ENCODE data around the gene SELENOF. TPM values are rescaled to one million over a fixed set of nuclear protein-coding genes. Genes with fewer than 3 reads are reported as not detected.
"Not testable (repeated sequence)": the region's sequence is repeated elsewhere in the genome, so short reads cannot be mapped to it uniquely, and the experiment has no call there.

SELENOF gene
- total RNA-seq, 2 experiments from 2014 or later, result 137 to 147 TPM

DNA sequence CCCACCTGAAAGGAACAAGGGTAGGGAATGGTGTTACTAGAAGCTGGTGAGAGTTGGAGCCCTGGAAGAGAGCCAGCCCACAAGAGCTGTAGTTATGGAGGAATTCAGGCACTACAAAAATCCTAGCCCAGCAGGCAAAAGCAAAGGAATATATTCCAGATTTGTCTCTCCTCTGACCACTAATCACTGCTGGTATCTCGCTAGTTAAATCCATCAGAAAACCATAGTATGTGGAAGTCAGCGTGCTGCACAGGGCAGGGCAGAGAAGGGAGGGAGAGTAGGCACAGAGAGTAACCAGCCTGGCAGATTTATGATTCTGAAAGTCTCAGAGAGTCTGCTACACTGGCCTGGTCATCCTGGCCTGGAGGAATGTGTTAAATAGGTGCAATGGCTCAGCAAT lies 88.6 kb downstream of the SELENOF start:
- CTCF ChIA-PET, result no interaction called here
- H3K36me3 Mint-ChIP-seq (ENCODE audit: low read depth), result no peaks in the 10 kb centered on the region
- ATAC-seq, result no peak
- no peak overlapping the region for H3K27ac Mint-ChIP-seq
- no peak overlapping the region for H3K4me3 Mint-ChIP-seq
- POLR2A ChIA-PET, result no interaction called here
- peaks cover 16% of the 10 kb centered on the region for H3K27me3 Mint-ChIP-seq (ENCODE audit: low read depth)
- DNase-seq, result no peak
- H3K4me1 Mint-ChIP-seq (ENCODE audit: low read depth), result no peaks in the 10 kb centered on the region
- no peaks in the 10 kb centered on the region for H3K9me3 Mint-ChIP-seq (ENCODE audit: insufficient read depth)

DNA sequence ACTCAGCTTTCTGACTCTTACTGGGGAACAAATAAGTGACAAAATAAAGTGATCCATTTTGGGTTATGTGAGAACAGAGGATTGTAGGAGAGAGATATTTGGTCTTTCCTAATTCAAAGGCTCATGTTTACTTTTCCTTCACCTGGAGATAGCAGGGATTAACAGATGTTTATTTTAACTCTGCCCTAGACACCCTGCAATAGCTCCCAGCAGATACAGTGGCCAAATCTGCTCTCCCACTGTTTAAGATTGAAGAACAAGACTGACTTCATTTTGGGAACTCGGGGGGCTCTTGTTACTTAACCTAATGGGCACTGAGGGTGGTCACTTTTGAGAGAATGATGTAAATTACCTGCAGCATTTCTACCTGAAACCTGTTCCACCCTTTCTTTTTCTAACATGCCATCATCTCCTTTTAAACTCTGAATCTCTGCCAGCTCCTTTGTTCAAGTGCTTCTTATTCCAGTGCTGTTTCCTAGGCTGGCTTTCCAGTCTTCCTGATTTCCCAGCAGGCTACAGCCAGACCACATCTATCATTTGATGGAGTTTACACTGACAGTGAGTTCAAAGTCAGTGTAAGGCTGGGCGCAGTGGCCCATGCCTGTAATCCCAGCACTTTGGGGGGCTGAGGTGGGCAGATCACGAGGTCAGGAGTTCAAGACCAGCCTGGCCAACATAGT lies 90.0 kb downstream of the SELENOF start:
- Mint-ChIP-seq H3K9me3 (ENCODE audit: insufficient read depth) (no peaks in the 10 kb centered on the region), H3K36me3 (ENCODE audit: low read depth) (no peaks in the 10 kb centered on the region), H3K4me1 (ENCODE audit: low read depth) (no peaks in the 10 kb centered on the region), H3K27me3 (ENCODE audit: low read depth) (peaks cover 16% of the 10 kb centered on the region), H3K27ac (no peak overlapping the region), H3K4me3 (no peak overlapping the region)
- ATAC-seq, result no peak
- ChIA-PET CTCF (no interaction called here), POLR2A (no interaction called here)
- no peak for DNase-seq

GRCh38 chr1:86823386-86823785 lies 90.5 kb downstream of the SELENOF start:
- H3K27me3 Mint-ChIP-seq (ENCODE audit: low read depth), result peaks cover 16% of the 10 kb centered on the region
- H3K36me3 Mint-ChIP-seq (ENCODE audit: low read depth), result no peaks in the 10 kb centered on the region
- H3K9me3 Mint-ChIP-seq (ENCODE audit: insufficient read depth), result no peaks in the 10 kb centered on the region
- no peak overlapping the region for H3K27ac Mint-ChIP-seq
- DNase-seq, result no peak
- H3K4me3 Mint-ChIP-seq, result no peak overlapping the region
- ATAC-seq, result no peak
- ChIA-PET CTCF (no interaction called here), POLR2A (no interaction called here)
- no peaks in the 10 kb centered on the region for H3K4me1 Mint-ChIP-seq (ENCODE audit: low read depth)

DNA sequence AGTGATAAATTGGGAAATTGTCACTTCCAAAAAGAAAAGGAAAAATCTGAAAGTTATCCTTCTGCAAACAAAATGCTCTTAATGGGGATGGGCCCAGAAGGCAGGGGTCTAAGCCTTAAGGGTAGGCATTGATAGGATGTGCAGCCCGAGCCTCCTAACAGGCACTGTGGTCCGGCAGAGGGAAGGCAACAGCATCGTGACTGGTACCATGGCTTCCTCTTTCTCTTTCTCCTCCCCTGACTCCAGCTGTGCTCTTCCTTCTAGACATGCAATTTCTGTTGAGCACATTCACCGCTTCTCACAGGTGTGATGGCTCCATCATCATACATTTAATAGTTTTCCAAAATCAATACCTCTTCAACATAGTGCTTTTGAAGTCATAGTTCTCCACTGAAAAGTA lies 91.5 kb downstream of the SELENOF start:
- ATAC-seq (no peak), DNase-seq (no peak)
- Mint-ChIP-seq H3K27me3 (ENCODE audit: low read depth) (peaks cover 16% of the 10 kb centered on the region), H3K9me3 (ENCODE audit: insufficient read depth) (no peaks in the 10 kb centered on the region), H3K27ac (no peak overlapping the region), H3K4me1 (ENCODE audit: low read depth) (no peaks in the 10 kb centered on the region), H3K36me3 (ENCODE audit: low read depth) (no peaks in the 10 kb centered on the region), H3K4me3 (no peak overlapping the region)
- POLR2A ChIA-PET, result no interaction called here
- CTCF ChIA-PET, result no interaction called here

DNA sequence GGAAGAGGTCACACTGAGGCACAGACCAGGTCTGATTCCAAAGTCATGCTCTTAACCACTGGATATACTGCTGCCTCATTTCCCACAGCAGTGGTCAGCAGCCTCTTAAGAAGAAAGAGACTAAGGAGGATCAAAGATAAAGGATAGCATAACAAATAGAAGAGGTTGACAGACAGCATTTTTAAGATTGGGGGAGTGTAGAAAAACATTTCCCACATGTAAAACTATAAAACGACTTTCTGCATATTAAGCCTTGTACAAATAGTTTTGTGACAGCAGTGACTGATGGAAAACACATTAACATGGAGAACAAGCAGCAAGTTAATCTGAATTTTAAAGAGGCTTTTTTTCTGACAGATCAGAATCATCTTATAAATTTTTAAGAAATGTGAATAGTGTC lies 92.0 kb downstream of the SELENOF start:
- H3K27me3 Mint-ChIP-seq (ENCODE audit: low read depth), result peaks cover 16% of the 10 kb centered on the region
- CTCF ChIA-PET, result no interaction called here
- H3K9me3 Mint-ChIP-seq (ENCODE audit: insufficient read depth), result no peaks in the 10 kb centered on the region
- no peak overlapping the region for H3K4me3 Mint-ChIP-seq
- H3K4me1 Mint-ChIP-seq (ENCODE audit: low read depth), result no peaks in the 10 kb centered on the region
- no peak for DNase-seq
- no peaks in the 10 kb centered on the region for H3K36me3 Mint-ChIP-seq (ENCODE audit: low read depth)
- no peak overlapping the region for H3K27ac Mint-ChIP-seq
- POLR2A ChIA-PET, result no interaction called here
- no peak for ATAC-seq

GRCh38 chr1:86819970-86820369 lies 94.0 kb downstream of the SELENOF start:
- DNase-seq; ATAC-seq; CTCF ChIA-PET; H3K9me3 Mint-ChIP-seq (ENCODE audit: insufficient read depth); POLR2A ChIA-PET; H3K4me3 Mint-ChIP-seq; H3K27me3 Mint-ChIP-seq (ENCODE audit: low read depth); H3K4me1 Mint-ChIP-seq (ENCODE audit: low read depth); H3K27ac Mint-ChIP-seq; H3K36me3 Mint-ChIP-seq (ENCODE audit: low read depth): not testable (repeated sequence)

DNA sequence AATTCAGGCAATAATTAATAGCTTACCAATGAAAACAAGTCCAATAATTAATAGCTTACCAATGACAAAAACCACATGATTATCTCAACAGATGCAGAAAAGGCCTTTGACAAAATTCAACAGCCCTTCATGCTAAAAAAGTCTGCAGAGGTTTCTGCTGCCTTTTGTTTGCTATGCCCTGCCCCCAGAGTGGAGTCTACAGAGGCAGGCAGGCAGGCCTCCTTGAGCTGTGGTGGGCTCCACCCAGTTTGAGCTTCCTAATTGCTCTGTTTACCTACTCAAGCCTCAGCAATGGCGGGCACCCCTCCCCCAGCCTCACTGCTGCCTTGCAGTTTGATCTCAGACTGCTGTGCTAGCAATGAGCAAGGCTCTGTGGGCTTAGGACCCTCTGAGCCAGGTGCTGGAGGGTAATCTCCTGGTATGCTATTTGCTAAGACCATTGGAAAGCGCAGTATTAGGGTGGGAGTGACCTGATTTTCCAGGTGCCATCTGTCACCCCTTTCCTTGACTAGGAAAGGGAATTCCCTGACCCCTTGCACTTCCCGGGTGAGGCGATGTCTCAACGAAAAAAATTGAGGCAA lies 96.6 kb downstream of the SELENOF start:
- H3K27me3 Mint-ChIP-seq (ENCODE audit: low read depth); H3K9me3 Mint-ChIP-seq (ENCODE audit: insufficient read depth); H3K4me1 Mint-ChIP-seq (ENCODE audit: low read depth); H3K36me3 Mint-ChIP-seq (ENCODE audit: low read depth); CTCF ChIA-PET; ATAC-seq; H3K27ac Mint-ChIP-seq; DNase-seq; H3K4me3 Mint-ChIP-seq: not testable (repeated sequence)
- POLR2A ChIA-PET, result interaction anchor here (0.6 kb wide), 1 partner anchor 79 kb away, joined by 3 read pairs; no protein-coding TSS in a partner anchor

DNA sequence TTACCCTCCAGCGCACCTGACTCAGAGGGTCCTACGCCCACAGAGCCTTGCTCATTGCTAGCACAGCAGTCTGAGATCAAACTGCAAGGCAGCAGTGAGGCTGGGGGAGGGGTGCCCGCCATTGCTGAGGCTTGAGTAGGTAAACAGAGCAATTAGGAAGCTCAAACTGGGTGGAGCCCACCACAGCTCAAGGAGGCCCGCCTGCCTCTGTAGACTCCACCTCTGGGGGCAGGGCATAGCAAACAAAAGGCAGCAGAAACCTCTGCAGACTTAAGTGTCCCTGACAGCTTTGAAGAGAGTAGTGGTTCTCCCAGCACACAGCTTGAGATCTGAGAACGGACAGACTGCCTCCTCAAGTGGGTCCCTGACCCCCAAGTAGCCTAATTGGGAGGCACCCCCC lies 99.8 kb downstream of the SELENOF start:
- ATAC-seq; DNase-seq; CTCF ChIA-PET; H3K4me3 Mint-ChIP-seq; H3K9me3 Mint-ChIP-seq (ENCODE audit: insufficient read depth); POLR2A ChIA-PET; H3K4me1 Mint-ChIP-seq (ENCODE audit: low read depth); H3K27me3 Mint-ChIP-seq (ENCODE audit: low read depth); H3K36me3 Mint-ChIP-seq (ENCODE audit: low read depth); H3K27ac Mint-ChIP-seq: not testable (repeated sequence)

Other genes starting within 250 kb of the SELENOF start
- gene SH3GLB1, start 209.6 kb downstream of the SELENOF start, total RNA-seq, result 10 to 100 TPM; 66.9 to 69.2 TPM
- 10 to 100 TPM; 20.9 to 25.3 TPM for gene HS2ST1, start 509 bp upstream of the SELENOF start, total RNA-seq

Measured in activated CD8-positive, alpha-beta T cell treated with anti-CD3 and anti-CD28 coated beads, Interleukin-2, amount 10 ng/mL, durations not matched to agents 7 days and 5 days (primary cell).